Glomerular visceral epithelial cell (primary cell): ENCODE data around the gene CEBPZOS.

Experiments used
- DNase-seq: peaks from one replicate; pipeline ENCODE4 v3.0.0-alpha.2; 2016; ENCODE audit errors: extremely low spot score

Gene CEBPZOS

DNA sequence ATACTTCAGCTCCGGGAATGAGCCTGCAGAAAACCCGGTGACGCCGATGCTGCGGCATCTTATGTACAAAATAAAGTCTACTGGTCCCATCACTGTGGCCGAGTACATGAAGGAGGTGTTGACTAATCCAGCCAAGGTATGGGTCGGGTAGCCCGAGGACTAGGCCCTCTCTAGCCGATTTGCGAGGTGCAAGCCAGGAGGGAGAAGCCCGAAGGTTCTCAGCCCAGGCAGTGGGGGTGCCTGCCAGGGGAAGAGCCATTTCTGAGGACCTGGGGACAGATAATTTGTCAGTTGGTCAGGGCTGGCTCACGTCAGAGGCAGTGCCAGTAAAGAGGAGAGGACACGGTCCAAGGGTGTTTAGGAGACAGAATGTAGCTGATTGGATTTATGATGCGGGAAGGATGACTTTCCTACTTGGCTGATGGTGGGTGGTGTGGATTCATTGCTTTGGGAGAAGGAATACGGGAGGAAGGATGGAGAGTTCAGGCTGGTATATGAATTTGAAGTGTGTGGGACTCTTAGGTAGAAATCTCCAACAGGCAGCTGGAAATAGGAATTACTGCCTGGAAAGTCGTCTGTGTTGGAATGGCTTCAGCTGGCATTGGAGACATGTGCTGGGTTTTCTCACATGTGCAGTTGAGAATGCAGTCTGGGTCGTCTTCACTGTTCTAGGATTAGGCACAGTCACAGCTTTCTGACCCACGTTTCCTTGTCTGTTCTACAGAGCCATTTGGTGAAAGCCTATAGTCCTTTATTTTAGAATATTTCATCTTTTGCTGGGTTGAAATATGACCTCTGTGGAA lies 36.0 kb downstream of the CEBPZOS start:
- peak; percentile 7 for DNase-seq

DNA sequence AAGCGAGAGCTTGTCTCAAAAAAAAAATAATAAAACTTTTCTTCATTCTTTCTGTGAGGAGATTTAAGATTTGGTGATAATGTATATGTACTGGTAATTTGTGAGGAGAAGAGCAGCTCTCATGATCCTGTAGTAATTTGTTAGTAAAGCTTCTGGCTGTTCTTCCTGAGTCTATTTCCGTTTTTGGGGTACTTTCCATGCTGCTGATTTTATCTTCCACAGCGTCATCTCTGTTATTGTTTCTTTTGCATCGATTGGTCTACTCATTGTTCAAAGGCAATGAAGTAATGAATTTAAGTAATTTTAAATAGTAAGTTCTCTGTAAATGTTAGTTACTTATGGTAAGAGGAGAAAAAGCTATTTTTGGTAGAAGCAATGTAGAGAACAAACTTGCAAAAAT lies 47.1 kb downstream of the CEBPZOS start:
- no peak for DNase-seq

DNA sequence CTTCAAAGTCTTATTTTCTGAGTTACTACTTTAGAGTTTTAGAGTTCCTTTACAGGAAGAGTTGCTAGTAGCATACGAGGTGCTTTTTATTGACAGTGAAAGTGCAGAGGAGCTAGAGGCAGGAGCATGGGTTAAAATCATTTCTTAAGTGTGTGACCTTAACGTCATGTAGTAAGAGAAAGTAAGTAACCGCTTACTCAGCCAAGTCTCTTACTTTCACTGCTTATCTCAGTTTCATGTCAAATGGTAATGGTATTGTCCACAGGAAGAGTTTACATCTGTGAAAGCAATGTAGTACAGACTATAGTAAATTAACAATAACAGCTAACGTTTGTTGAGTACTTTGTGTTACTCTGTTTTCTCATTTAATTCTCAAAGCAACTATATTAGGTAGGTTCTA lies 47.7 kb downstream of the CEBPZOS start:
- DNase-seq, result no peak

DNA sequence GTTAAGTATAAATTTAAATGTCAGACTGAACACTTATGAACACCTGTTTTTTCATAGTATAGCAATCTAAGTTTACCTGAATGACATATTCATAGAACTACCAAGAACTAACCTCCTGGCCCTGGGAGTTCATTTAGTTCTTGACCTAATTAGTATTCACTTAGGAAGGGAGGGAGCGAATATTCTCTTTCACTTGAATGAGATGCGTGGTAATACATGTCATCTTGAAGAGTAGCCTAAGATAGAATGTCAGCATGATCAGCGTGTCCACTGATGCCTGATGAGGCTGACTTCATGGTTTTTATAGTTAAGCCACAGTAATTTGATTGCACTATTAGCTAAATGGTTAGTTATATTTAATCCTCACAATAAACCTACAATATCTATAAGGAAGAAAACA lies 48.5 kb downstream of the CEBPZOS start:
- DNase-seq, result no peak

DNA sequence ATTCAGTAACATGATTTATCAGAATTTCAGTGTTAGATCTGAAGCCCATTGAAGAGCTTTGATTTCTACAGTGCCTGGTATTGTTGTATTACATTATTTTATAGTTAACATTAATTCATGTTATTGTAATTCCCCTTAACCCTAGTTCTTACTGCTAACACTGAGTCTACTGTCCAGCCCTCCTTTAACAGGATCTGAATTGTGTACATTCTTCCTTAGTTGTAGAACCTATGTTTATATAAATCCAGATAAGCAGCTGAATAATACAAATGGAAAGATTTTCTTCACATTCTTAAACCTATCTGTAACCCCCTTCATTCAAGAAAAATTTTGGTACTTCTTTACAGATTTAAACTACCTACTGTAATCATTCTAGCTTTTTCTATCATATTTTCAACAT lies 49.9 kb downstream of the CEBPZOS start:
- DNase-seq, result no peak

DNA sequence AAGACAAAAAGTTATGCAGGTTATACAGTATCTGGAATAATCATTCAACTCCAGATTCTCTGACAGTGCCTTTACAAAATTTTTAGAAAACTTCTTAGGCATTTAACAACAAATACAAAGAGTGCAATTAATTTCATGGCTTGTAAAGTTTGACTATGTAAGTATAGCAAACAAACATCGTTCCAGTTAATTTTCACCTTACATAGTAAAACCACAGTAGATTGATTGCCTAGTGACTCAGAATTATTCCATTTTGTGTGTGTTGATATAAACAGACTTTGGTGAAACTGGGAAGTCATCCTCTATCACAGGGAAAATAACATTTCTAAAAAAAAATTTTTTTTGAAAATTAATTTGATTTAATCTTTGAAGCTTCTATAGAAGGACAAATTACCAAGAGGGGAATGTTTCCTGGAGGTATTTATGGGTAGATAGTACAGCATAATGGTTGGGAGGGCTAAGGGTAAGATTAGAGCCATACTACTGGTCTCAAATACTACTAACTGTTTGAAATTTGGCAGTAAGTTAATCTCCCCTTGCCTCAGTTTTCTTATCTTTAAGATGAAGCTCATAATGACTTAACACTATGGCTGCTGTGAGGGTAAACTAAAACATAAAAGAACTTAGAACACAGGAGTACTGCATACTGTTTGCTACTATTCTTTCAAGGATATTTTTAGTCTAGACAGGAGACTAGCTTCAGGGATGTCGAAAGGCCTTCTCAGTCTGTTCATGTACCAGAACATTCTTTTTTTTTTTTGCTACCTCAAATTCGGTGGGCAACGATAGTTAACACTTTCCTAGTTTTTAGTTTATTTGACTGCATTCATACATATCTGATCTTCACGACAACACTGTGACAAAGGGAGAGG lies 54.8 kb downstream of the CEBPZOS start:
- DNase-seq, result no peak
